ENCODE measurements around the gene CHRNA9.

- no peak for TF ChIP-seq CTCF (IDR thresholded peaks at IDR 0.05; ENCODE audit: insufficient read depth, low read depth, low read length)
- no peak for TF ChIP-seq EZH2 (IDR thresholded peaks at IDR 0.05; ENCODE audit: insufficient read depth, low read length)
These were observed 20.2 kb upstream of the CHRNA9 start for GRCh38 chr4:40314951-40315350.

Measured in astrocyte (in vitro differentiated cells and primary cell).